NCI-H345 (cell line): ENCODE measurements around the gene SORCS2.
A peak's percentile ranks its signal among the peaks of the same experiment; 100 is the strongest.

ENCODE experiments used
- DNase-seq: peaks from one replicate; lab custom pipeline; 2025; lab: John Stamatoyannopoulos, UW

The SORCS2 gene

DNA sequence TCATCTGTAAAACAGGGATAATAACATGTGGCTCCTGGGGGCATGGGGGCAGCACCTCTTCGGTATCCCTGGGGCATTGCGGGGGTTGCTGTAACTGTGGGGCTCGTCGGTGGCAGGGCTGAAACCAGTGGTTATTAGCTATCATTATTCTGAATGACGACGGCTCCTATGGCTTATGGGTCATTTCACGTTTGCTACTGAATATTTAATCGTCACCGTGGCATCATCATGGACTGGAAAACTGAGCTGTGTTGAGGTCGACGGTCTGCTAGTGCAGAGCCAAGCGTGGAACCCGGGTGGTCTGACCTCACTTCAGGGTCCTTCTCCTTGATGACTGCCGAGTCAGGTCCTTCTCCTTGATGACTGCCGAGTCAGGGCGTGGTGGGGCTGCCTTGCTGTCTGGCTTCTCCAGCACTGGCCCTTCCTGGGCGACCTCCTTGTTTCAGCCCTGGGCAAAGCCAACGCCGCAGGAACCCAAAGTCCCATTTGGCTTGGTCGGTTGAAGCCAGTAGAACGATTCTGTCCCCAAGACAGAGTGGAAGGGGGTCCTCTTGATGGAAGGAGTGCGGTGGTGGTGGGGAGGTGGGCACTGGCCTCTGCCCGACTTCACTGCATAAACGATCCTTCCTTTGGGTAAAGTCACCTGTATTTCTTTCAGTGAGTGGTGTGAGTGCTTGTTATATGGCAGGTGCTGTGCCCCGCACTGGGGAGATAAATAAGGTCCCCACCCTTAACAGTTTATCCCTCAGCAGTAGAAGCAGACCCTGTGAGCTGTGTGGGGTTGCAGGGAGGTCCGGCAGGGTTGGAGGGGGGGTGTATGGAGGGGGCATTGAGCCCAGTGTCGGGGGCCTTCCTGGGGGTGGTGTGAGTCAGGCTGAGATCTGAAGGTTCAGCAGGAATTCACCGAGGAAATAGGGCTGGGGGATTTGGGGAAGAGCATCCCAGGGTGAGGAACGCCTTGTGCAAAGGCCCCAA is 201.6 kb downstream of the SORCS2 start:
- DNase-seq: no peak

GRCh38 chr4:7394681-7395451 is 202.5 kb downstream of the SORCS2 start:
- no peak for DNase-seq

GRCh38 chr4:7395645-7396044 is 203.3 kb downstream of the SORCS2 start:
- DNase-seq: no peak

DNA sequence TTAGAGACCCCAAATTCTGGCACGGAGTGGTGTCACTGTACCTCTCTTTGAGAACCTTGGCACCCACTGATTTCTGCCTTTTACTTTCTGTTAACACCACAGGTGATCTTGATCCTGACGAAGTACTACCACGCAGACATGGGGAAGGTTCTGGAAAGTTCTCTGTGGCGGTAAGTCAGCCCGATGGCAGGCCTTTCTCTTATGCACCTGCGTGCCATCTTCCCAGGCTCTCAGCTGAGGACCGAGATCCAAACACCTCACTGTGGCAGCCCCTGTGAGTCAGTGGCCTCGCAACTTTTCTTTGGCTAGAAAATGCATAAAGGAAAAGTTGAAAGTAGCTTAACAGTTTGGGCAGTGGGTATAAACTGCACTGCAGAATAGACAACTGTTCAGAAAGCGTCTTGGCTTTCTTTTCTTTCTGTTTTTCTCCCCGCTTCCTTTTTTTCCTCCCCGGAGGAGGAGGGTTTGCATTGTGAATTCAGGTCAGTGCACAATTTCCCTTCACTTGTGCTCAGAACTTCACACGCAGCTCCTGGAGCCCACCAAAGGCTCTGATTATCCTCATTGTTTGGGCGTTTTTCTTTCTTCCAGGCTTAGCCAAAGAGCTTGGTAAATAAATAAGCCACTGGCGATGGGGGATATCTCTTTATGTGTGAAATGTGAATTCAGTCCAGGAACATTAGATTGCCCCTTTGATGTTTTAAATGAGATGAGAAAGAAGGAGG is 204.0 kb downstream of the SORCS2 start:
- no peak for DNase-seq

- no peak for DNase-seq
Observed at GRCh38 chr4:7397206-7398103, 205.1 kb downstream of the SORCS2 start.

DNA sequence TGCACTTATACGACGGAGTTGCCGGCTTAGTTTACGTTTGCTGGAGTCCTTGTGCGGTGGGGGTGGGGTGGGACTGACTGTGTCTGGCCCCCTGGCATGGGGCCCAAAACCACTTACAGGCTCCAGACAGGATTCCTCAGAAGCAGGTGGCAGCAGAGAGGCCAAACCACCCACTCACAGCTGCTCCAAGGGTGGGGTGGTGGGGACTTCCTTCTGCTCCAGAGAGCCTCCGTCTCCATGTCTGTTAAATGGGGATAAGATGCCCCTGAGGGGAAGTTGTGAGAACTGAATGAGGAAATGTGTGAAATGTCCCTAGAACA is 205.7 kb downstream of the SORCS2 start:
- DNase-seq: peak; percentile 90

- DNase-seq: no peak
Observed at GRCh38 chr4:7398788-7399439, 206.6 kb downstream of the SORCS2 start.

- no peak for DNase-seq
Observed at GRCh38 chr4:7399440-7400234, 207.3 kb downstream of the SORCS2 start.

DNA sequence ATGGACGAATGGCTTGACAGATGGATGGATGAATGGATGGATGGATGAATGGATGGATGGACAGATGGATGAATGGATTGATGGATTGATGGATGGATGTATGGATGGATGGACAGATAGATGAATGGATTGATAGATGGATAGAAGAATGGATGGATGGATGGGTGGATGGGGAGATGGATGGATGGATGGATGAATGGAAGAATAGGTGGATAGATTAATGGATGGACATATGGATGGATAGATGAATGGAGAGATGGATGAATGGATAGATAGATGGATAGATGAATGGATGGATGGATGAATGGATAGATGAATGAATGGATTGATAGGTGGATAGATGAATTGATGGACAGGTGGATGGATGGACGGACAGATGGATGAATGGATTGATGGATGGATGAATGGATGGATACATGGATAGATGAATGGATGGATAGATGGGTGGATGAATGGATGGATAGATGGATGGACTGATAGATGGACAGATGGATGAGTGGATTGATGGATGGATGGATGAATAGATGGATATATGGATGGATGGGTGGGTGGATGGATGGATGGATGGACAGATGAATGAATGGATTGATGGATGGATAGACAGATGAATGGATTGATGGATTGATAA is 208.4 kb downstream of the SORCS2 start:
- no peak for DNase-seq

DNA sequence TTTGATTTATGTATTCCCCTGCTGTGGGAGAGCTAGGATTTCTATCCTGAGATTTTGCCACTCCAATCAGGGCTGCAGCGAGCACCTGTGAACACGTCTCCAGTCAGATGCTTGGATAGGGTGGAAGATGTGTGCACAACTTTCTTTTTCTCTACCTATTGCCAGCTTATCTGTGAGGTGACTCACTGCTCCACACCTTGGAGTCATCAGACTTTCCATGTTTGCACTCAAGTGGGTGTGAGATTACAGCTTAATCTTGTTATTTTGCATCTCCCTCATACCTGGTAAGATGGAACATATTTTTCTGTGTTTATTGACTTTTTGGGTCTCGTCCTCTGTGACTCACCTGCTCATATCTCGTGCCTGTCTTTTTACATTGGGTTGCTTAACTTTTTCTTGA is 210.2 kb downstream of the SORCS2 start:
- DNase-seq: no peak

DNA sequence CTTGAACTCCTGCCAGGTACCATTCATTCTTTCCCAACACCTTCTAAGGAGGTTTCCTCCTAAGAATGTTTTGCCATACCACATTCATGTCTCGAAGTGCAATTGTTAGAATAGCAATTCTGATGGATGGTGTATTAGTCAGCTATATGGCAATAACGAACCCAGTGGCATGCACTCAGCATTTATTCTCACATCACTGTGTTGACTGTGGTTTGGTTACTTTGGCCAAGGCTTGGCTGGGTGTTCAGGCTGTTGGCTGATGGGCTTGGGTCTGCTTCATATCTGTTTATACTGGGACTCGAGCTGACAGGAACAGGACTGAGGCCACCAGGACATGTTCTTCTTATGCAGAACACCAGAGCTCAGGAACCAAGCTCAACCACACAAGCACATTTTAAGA is 210.7 kb downstream of the SORCS2 start:
- no peak for DNase-seq

- DNase-seq: no peak
Observed at GRCh38 chr4:7408166-7408565, 215.8 kb downstream of the SORCS2 start.

- no peak for DNase-seq
Observed at GRCh38 chr4:7410446-7410845, 218.1 kb downstream of the SORCS2 start.

DNA sequence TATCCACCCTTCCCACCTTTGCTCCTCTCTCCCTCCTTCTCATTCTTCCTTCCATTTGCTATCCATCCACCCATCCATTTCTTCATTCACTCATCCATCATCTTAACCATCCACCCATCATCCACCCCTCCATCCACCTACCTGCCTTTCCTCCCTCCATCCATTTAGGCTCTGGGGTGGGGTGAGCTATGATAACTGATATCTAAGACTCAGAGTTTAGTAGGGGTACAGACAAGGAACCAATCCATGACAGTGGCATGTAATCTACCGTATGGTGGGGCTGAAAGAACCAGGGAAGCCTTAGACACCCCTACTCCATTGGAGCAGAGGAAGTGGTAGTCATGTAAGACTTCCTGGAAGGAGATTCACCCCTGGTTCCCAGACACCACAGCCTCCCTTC is 219.2 kb downstream of the SORCS2 start:
- no peak for DNase-seq

- DNase-seq: no peak
Observed at GRCh38 chr4:7411896-7412553, 219.7 kb downstream of the SORCS2 start.

- no peak for DNase-seq
Observed at GRCh38 chr4:7412554-7412912, 220.2 kb downstream of the SORCS2 start.

GRCh38 chr4:7414046-7414445 is 221.7 kb downstream of the SORCS2 start:
- no peak for DNase-seq

DNA sequence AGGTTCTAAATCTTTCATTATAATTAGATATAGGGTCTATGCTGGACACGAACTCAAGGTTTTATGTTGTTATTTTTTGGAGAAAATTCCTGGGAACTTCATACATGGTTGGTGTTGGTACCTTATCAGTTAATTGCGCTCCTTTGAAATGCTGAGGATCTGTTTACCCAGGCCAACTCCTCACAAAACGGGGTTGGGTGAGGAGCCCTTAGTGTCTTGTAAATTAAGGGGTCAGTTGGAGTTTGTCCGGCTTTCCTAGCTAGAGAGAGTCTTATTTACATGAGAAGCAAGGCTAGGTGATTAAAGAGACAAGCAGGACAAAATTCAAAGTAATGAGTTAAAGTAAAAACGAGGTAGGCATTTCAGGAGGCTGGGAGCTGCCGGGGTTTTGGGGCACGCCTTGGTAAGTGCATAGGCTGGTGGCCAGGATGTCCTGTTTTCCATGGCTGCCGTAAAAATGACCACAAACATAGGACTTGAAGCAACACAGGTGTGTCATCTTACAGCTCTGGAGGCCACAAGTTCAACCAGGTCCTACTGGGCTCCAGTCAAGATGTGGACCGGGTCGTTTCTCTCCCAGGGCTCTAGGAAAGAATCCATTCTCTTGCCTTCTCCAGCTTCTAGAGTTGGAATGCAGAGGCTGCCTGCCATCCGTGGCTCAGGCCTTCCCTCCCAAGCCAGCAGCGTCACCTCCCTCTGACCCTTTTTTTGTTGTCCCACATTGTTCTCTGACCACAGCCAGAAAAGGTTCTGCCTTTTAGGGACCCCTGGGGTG is 222.6 kb downstream of the SORCS2 start:
- no peak for DNase-seq
